ENCODE results near the gene SNX20. TPM values are rescaled to one million over a fixed set of nuclear protein-coding genes. Genes with fewer than 3 reads are reported as not detected.
A peak's percentile ranks its signal among the peaks of the same experiment; 100 is the strongest.

The SNX20 gene
- total RNA-seq, 1 donor from 2014 or later = not detected

GRCh38 chr16:50666658-50667496 is 14.2 kb downstream of the SNX20 start:
- Mint-ChIP-seq H3K9me3 (peaks cover 8% of the 10 kb centered on the region), H3K27me3 (ENCODE audit: low read depth) (no peaks in the 10 kb centered on the region), H3K4me1 (peaks cover 16% of the 10 kb centered on the region), H3K27ac (no peak overlapping the region), H3K4me3 (no peak overlapping the region), H3K36me3 (peaks cover 7% of the 10 kb centered on the region)
- DNase-seq (ENCODE audit: low spot score in 2 of 2, unreplicated experiment in 2 of 2) = no peak
- no peak for TF ChIP-seq CTCF (IDR thresholded peaks at IDR 0.05; ENCODE audit: unreplicated experiment)

GRCh38 chr16:50665128-50665878 is 15.8 kb downstream of the SNX20 start:
- H3K27ac Mint-ChIP-seq = no peak overlapping the region
- TF ChIP-seq CTCF (IDR thresholded peaks at IDR 0.05; ENCODE audit: unreplicated experiment) = peak; percentile 94
- no peaks in the 10 kb centered on the region for H3K9me3 Mint-ChIP-seq
- no peaks in the 10 kb centered on the region for H3K27me3 Mint-ChIP-seq (ENCODE audit: low read depth)
- peak; percentile 58 to 95 for DNase-seq (ENCODE audit: low spot score in 2 of 2, unreplicated experiment in 2 of 2)
- peaks cover 16% of the 10 kb centered on the region for H3K4me1 Mint-ChIP-seq
- peak overlapping the region; percentile 47 for H3K4me3 Mint-ChIP-seq
- no peaks in the 10 kb centered on the region for H3K36me3 Mint-ChIP-seq

GRCh38 chr16:50664270-50664669 is 16.8 kb downstream of the SNX20 start:
- Mint-ChIP-seq H3K4me3 (no peak overlapping the region), H3K36me3 (no peaks in the 10 kb centered on the region), H3K4me1 (peaks cover 17% of the 10 kb centered on the region), H3K27me3 (ENCODE audit: low read depth) (no peaks in the 10 kb centered on the region), H3K27ac (no peak overlapping the region), H3K9me3 (no peaks in the 10 kb centered on the region)
- no peak for TF ChIP-seq CTCF (IDR thresholded peaks at IDR 0.05; ENCODE audit: unreplicated experiment)
- DNase-seq (ENCODE audit: low spot score in 2 of 2, unreplicated experiment in 2 of 2) = no peak

- no peaks in the 10 kb centered on the region for H3K9me3 Mint-ChIP-seq
- H3K4me1 Mint-ChIP-seq = peaks cover 11% of the 10 kb centered on the region
- TF ChIP-seq CTCF (IDR thresholded peaks at IDR 0.05; ENCODE audit: unreplicated experiment) = no peak
- H3K27ac Mint-ChIP-seq = no peak overlapping the region
- no peaks in the 10 kb centered on the region for H3K27me3 Mint-ChIP-seq (ENCODE audit: low read depth)
- H3K4me3 Mint-ChIP-seq = no peak overlapping the region
- no peak for DNase-seq (ENCODE audit: low spot score in 2 of 2, unreplicated experiment in 2 of 2)
- H3K36me3 Mint-ChIP-seq = no peaks in the 10 kb centered on the region
These were observed 18.7 kb downstream of the SNX20 start for GRCh38 chr16:50662306-50662940.

GRCh38 chr16:50659806-50660205 is 21.3 kb downstream of the SNX20 start:
- TF ChIP-seq CTCF (IDR thresholded peaks at IDR 0.05; ENCODE audit: unreplicated experiment) = no peak
- H3K9me3 Mint-ChIP-seq = no peaks in the 10 kb centered on the region
- no peak overlapping the region for H3K4me3 Mint-ChIP-seq
- no peak overlapping the region for H3K27ac Mint-ChIP-seq
- H3K27me3 Mint-ChIP-seq (ENCODE audit: low read depth) = no peaks in the 10 kb centered on the region
- H3K4me1 Mint-ChIP-seq = peaks cover 10% of the 10 kb centered on the region
- DNase-seq (ENCODE audit: low spot score in 2 of 2, unreplicated experiment in 2 of 2) = no peak
- no peaks in the 10 kb centered on the region for H3K36me3 Mint-ChIP-seq
